ENCODE data around the gene MYOG.

DNA sequence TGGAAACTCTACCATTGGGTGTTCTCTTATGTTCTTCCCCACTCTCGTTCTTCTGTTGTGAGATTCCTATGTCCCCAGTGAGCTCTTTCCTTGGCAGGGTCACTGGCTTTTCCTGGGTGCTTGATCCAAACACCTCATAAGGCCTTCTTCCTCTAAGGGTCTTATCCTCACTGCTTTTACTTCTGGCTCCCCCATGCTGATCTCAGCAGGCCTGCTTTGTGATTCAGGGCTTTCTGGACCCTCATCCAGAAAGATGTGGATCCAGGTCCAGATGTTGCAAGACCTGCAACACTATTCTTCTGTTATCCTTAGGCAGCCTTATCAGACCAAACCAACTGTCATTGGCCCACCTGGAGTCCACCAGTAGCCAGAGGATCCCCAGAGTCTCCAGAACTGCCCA is 11.2 kb upstream of the MYOG start:
- TF ChIP-seq YY1 (IDR thresholded peaks at IDR 0.05; ENCODE audit: insufficient read depth, insufficient read length) (no peak), SUZ12 (IDR thresholded peaks at IDR 0.05; ENCODE audit: extremely low read depth, insufficient read depth, insufficient read length) (no peak)
